ENCODE results near the gene MS4A6A. TPM values are rescaled to one million over a fixed set of nuclear protein-coding genes. Genes with fewer than 3 reads are reported as not detected.

MS4A6A gene
- total RNA-seq = not detected

- H3K4me1 Mint-ChIP-seq (ENCODE audit: low read depth) = no peaks in the 10 kb centered on the region
- peaks cover 33% of the 10 kb centered on the region for H3K27me3 Mint-ChIP-seq (ENCODE audit: low read depth)
- H3K4me3 Mint-ChIP-seq = no peak within 1 kb of the TSS
- no peaks in the 10 kb centered on the region for H3K36me3 Mint-ChIP-seq (ENCODE audit: low read depth)
- intact Hi-C loops (cut with micrococcal nuclease) = no loop called here
- H3K27ac Mint-ChIP-seq = no peak within 1 kb of the TSS
- DNase-seq = no peak
- CTCF ChIA-PET = interaction anchor here (0.7 kb wide), 1 partner anchor 10 kb away, joined by 3 read pairs; no protein-coding TSS in a partner anchor
- peaks cover 3% of the 10 kb centered on the region for H3K9me3 Mint-ChIP-seq
Measured at GRCh38 chr11:60182541-60183330, at the start of gene MS4A6A. Gene MS4A6A (minus strand): TSS chr11:60183083. CDS start chr11:60181727, 1,356 bp downstream.

GRCh38 chr11:60230681-60231080, 47.8 kb upstream of the MS4A6A start:
- CTCF ChIA-PET = interaction anchor here (0.9 kb wide), 1 partner anchor 148 kb away, joined by 3 read pairs; the partner anchor contains the start of gene MS4A7

GRCh38 chr11:60222141-60222540, 39.3 kb upstream of the MS4A6A start:
- CTCF ChIA-PET = no interaction called here
- H3K27me3 Mint-ChIP-seq (ENCODE audit: low read depth) = peaks cover 3% of the 10 kb centered on the region
- H3K4me3 Mint-ChIP-seq = no peak overlapping the region
- no peaks in the 10 kb centered on the region for H3K36me3 Mint-ChIP-seq (ENCODE audit: low read depth)
- no peak overlapping the region for H3K27ac Mint-ChIP-seq
- DNase-seq = no peak
- intact Hi-C loops (cut with micrococcal nuclease) = no loop called here
- no peaks in the 10 kb centered on the region for H3K4me1 Mint-ChIP-seq (ENCODE audit: low read depth)
- H3K9me3 Mint-ChIP-seq = no peaks in the 10 kb centered on the region

More at GRCh38 chr11:60230681-60231080, 47.8 kb upstream of the MS4A6A start:
- no peaks in the 10 kb centered on the region for H3K9me3 Mint-ChIP-seq
- H3K4me3 Mint-ChIP-seq = no peak overlapping the region
- H3K27me3 Mint-ChIP-seq (ENCODE audit: low read depth) = no peaks in the 10 kb centered on the region
- no peaks in the 10 kb centered on the region for H3K4me1 Mint-ChIP-seq (ENCODE audit: low read depth)
- no peaks in the 10 kb centered on the region for H3K36me3 Mint-ChIP-seq (ENCODE audit: low read depth)
- intact Hi-C loops (cut with micrococcal nuclease) = no loop called here
- DNase-seq = no peak
- no peak overlapping the region for H3K27ac Mint-ChIP-seq

- no peak for DNase-seq
- no peaks in the 10 kb centered on the region for H3K4me1 Mint-ChIP-seq (ENCODE audit: low read depth)
- intact Hi-C loops (cut with micrococcal nuclease) = no loop called here
- no peaks in the 10 kb centered on the region for H3K9me3 Mint-ChIP-seq
- H3K27me3 Mint-ChIP-seq (ENCODE audit: low read depth) = peaks cover 3% of the 10 kb centered on the region
- no peak overlapping the region for H3K27ac Mint-ChIP-seq
- CTCF ChIA-PET = no interaction called here
- H3K36me3 Mint-ChIP-seq (ENCODE audit: low read depth) = no peaks in the 10 kb centered on the region
- no peak overlapping the region for H3K4me3 Mint-ChIP-seq
Measured at GRCh38 chr11:60221692-60222091, 38.8 kb upstream of the MS4A6A start.

GRCh38 chr11:60221181-60221580, 38.3 kb upstream of the MS4A6A start:
- Mint-ChIP-seq H3K27me3 (ENCODE audit: low read depth) (peaks cover 3% of the 10 kb centered on the region), H3K9me3 (no peaks in the 10 kb centered on the region), H3K36me3 (ENCODE audit: low read depth) (no peaks in the 10 kb centered on the region), H3K27ac (no peak overlapping the region), H3K4me1 (ENCODE audit: low read depth) (no peaks in the 10 kb centered on the region), H3K4me3 (no peak overlapping the region)
- CTCF ChIA-PET = no interaction called here
- intact Hi-C loops (cut with micrococcal nuclease) = no loop called here
- DNase-seq = no peak

- intact Hi-C loops (cut with micrococcal nuclease) = no loop called here
- Mint-ChIP-seq H3K27me3 (ENCODE audit: low read depth) (peaks cover 10% of the 10 kb centered on the region), H3K4me3 (no peak overlapping the region), H3K4me1 (ENCODE audit: low read depth) (no peaks in the 10 kb centered on the region), H3K27ac (no peak overlapping the region), H3K9me3 (no peaks in the 10 kb centered on the region), H3K36me3 (ENCODE audit: low read depth) (no peaks in the 10 kb centered on the region)
- DNase-seq = no peak
- CTCF ChIA-PET = no interaction called here
Measured at GRCh38 chr11:60214386-60214785, 31.5 kb upstream of the MS4A6A start.

- Mint-ChIP-seq H3K27ac (no peak overlapping the region), H3K4me3 (no peak overlapping the region), H3K36me3 (ENCODE audit: low read depth) (no peaks in the 10 kb centered on the region), H3K4me1 (ENCODE audit: low read depth) (peaks cover 7% of the 10 kb centered on the region), H3K27me3 (ENCODE audit: low read depth) (peaks cover 25% of the 10 kb centered on the region), H3K9me3 (no peaks in the 10 kb centered on the region)
- CTCF ChIA-PET = no interaction called here
- intact Hi-C loops (cut with micrococcal nuclease) = no loop called here
- DNase-seq = no peak
Measured at GRCh38 chr11:60211206-60211605, 28.3 kb upstream of the MS4A6A start.

GRCh38 chr11:60209977-60210376, 27.1 kb upstream of the MS4A6A start:
- Mint-ChIP-seq H3K36me3 (ENCODE audit: low read depth) (no peaks in the 10 kb centered on the region), H3K27ac (no peak overlapping the region), H3K4me3 (no peak overlapping the region), H3K4me1 (ENCODE audit: low read depth) (peaks cover 7% of the 10 kb centered on the region), H3K9me3 (no peaks in the 10 kb centered on the region), H3K27me3 (ENCODE audit: low read depth) (peaks cover 25% of the 10 kb centered on the region)
- no peak for DNase-seq
- CTCF ChIA-PET = interaction anchor here (1.6 kb wide), 1 partner anchor 9 kb away, joined by 3 read pairs; no protein-coding TSS in a partner anchor
- intact Hi-C loops (cut with micrococcal nuclease) = loop anchor here (5.0 kb wide), 1 partner anchor 97 kb away; no protein-coding TSS in a partner anchor

GRCh38 chr11:60208951-60209350, 26.1 kb upstream of the MS4A6A start:
- Mint-ChIP-seq H3K27me3 (ENCODE audit: low read depth) (peaks cover 20% of the 10 kb centered on the region), H3K36me3 (ENCODE audit: low read depth) (no peaks in the 10 kb centered on the region), H3K27ac (no peak overlapping the region), H3K9me3 (no peaks in the 10 kb centered on the region), H3K4me3 (no peak overlapping the region), H3K4me1 (ENCODE audit: low read depth) (peaks cover 7% of the 10 kb centered on the region)
- intact Hi-C loops (cut with micrococcal nuclease) = loop anchor here (5.0 kb wide), 1 partner anchor 98 kb away; no protein-coding TSS in a partner anchor
- no peak for DNase-seq
- CTCF ChIA-PET = interaction anchor here (1.6 kb wide), 1 partner anchor 10 kb away, joined by 3 read pairs; no protein-coding TSS in a partner anchor

GRCh38 chr11:60208146-60208895, 25.4 kb upstream of the MS4A6A start:
- no peak for DNase-seq
- Mint-ChIP-seq H3K4me3 (no peak overlapping the region), H3K36me3 (ENCODE audit: low read depth) (no peaks in the 10 kb centered on the region), H3K9me3 (no peaks in the 10 kb centered on the region), H3K27me3 (ENCODE audit: low read depth) (peaks cover 19% of the 10 kb centered on the region), H3K4me1 (ENCODE audit: low read depth) (peaks cover 7% of the 10 kb centered on the region), H3K27ac (no peak overlapping the region)
- CTCF ChIA-PET = no interaction called here
- intact Hi-C loops (cut with micrococcal nuclease) = loop anchor here (5.0 kb wide), 1 partner anchor 99 kb away; no protein-coding TSS in a partner anchor

GRCh38 chr11:60206616-60207015, 23.7 kb upstream of the MS4A6A start:
- Mint-ChIP-seq H3K27me3 (ENCODE audit: low read depth) (peaks cover 16% of the 10 kb centered on the region), H3K4me1 (ENCODE audit: low read depth) (peaks cover 7% of the 10 kb centered on the region), H3K4me3 (no peak overlapping the region), H3K27ac (no peak overlapping the region), H3K9me3 (peaks cover 2% of the 10 kb centered on the region), H3K36me3 (ENCODE audit: low read depth) (no peaks in the 10 kb centered on the region)
- CTCF ChIA-PET = no interaction called here
- peak; percentile 22 for DNase-seq
- intact Hi-C loops (cut with micrococcal nuclease) = loop anchor here (5.0 kb wide), 1 partner anchor 101 kb away; no protein-coding TSS in a partner anchor

- Mint-ChIP-seq H3K4me3 (no peak overlapping the region), H3K27ac (no peak overlapping the region), H3K27me3 (ENCODE audit: low read depth) (peaks cover 16% of the 10 kb centered on the region), H3K36me3 (ENCODE audit: low read depth) (no peaks in the 10 kb centered on the region), H3K4me1 (ENCODE audit: low read depth) (peaks cover 7% of the 10 kb centered on the region), H3K9me3 (peaks cover 2% of the 10 kb centered on the region)
- CTCF ChIA-PET = no interaction called here
- no peak for DNase-seq
- intact Hi-C loops (cut with micrococcal nuclease) = loop anchor here (5.0 kb wide), 1 partner anchor 102 kb away; no protein-coding TSS in a partner anchor
Measured at GRCh38 chr11:60204922-60205321, 22.0 kb upstream of the MS4A6A start.

All from activated naive CD4-positive, alpha-beta T cell treated with anti-CD3 and anti-CD28 coated beads for 36 hours (primary cell).